Activated naive CD4-positive, alpha-beta T cell treated with anti-CD3 and anti-CD28 coated beads, Interleukin-2, amount 50 U/mL, for 24 hours (primary cell): ENCODE data around the gene NBPF3.

Experiments
- H3K27ac Mint-ChIP-seq: one replicate; pipeline ENCODE4 v1.8.0; 2021; ENCODE audit warnings: mild to moderate bottlenecking, mixed read lengths
- H3K27me3 Mint-ChIP-seq: one replicate; pipeline ENCODE4 v1.8.0; 2021; ENCODE audit warnings: mixed read lengths
- H3K36me3 Mint-ChIP-seq: one replicate; pipeline ENCODE4 v1.8.0; 2021; ENCODE audit warnings: mixed read lengths
- H3K4me1 Mint-ChIP-seq: one replicate; pipeline ENCODE4 v1.8.0; 2021; ENCODE audit warnings: mixed read lengths
- H3K4me3 Mint-ChIP-seq: one replicate; pipeline ENCODE4 v1.8.0; 2021; ENCODE audit warnings: mild to moderate bottlenecking, mixed read lengths
- H3K9me3 Mint-ChIP-seq: one replicate; pipeline ENCODE4 v1.8.0; 2021; ENCODE audit warnings: mixed read lengths

NBPF3 gene

GRCh38 chr1:21499283-21499950 lies 59.5 kb downstream of the NBPF3 start:
- Mint-ChIP-seq H3K27ac (no peak overlapping the region), H3K9me3 (no peaks in the 10 kb centered on the region), H3K27me3 (peaks cover 1% of the 10 kb centered on the region), H3K4me1 (no peaks in the 10 kb centered on the region), H3K4me3 (no peak overlapping the region), H3K36me3 (no peaks in the 10 kb centered on the region)

DNA sequence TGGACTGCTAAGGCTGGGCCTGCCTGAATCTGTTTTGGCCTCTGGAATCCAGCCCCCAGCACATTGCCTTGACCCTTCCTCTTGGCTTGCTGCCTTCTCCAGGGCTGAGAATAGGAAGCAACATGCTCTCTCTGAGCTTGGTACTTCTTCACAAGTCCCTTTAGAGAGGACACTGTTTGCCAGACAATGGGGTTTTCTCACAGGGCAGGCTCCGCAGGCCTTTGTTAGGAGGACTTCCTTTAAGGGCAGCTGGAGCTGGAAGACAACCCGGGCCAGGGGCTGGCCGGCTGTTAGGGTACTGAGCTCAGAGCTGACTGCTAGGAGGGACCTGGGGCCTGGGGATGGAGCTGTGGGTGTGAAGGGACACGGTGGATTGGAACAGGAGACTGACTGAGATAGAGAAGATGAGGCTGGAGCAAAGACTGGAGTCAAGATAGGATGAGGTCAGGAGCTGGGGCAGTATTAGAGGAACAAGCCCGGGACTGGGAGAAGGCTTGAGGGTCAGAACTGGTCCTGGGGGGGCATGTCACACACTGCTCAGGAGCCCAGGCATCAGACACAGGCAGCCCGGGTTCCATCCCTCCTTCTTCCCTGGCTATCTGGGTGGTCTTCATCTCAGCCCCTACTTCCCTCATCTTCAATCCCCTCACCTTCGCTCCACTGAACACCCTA lies 63.9 kb downstream of the NBPF3 start:
- peaks cover 3% of the 10 kb centered on the region for H3K4me1 Mint-ChIP-seq
- no peak overlapping the region for H3K4me3 Mint-ChIP-seq
- H3K36me3 Mint-ChIP-seq = no peaks in the 10 kb centered on the region
- no peaks in the 10 kb centered on the region for H3K9me3 Mint-ChIP-seq
- H3K27me3 Mint-ChIP-seq = peaks cover 23% of the 10 kb centered on the region
- H3K27ac Mint-ChIP-seq = no peak overlapping the region

- no peaks in the 10 kb centered on the region for H3K36me3 Mint-ChIP-seq
- H3K4me1 Mint-ChIP-seq = peaks cover 11% of the 10 kb centered on the region
- H3K9me3 Mint-ChIP-seq = no peaks in the 10 kb centered on the region
- H3K4me3 Mint-ChIP-seq = no peak overlapping the region
- H3K27me3 Mint-ChIP-seq = peaks cover 34% of the 10 kb centered on the region
- no peak overlapping the region for H3K27ac Mint-ChIP-seq
Observed at GRCh38 chr1:21506804-21507203, 66.9 kb downstream of the NBPF3 start.

- Mint-ChIP-seq H3K4me1 (peaks cover 11% of the 10 kb centered on the region), H3K27me3 (peaks cover 34% of the 10 kb centered on the region), H3K36me3 (no peaks in the 10 kb centered on the region), H3K4me3 (no peak overlapping the region), H3K27ac (no peak overlapping the region), H3K9me3 (no peaks in the 10 kb centered on the region)
Observed at GRCh38 chr1:21507511-21508270, 67.8 kb downstream of the NBPF3 start.

DNA sequence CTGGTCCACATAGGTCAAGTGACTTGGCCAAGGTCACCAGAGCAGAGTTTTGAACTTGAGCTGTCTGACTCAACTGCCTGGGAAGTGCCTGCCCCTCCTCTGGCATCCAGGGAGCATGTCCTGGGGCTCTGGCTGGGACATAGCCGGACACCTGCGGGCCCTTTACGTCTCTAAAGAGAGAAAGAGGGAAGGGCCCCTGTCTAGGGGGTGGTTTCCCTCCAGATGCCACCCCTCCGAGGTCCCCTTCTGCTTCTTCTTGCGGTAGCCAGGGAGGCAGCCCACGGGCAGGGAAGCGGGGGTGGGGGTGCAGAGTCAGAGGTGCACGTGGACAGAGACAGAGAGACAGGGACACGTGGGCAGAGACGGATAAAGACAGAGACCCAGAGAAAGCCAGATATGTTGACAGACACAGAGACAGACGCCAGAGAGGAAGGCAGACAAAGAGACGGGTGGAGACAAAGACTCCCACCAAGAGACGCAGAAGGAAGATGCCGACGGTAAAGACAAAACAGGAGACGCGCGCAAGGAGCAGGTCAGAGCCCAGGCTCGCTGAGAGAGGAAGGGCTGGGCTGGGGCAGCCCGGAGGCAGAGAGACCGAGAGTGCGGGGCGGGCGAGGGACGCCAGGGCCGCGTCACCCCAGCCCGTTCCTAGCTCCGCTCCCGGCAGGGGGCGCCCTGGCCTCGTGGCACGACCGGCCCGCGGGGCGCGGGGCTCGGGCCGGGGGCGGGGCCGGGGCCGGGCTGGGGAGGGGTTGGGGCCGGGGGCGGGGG lies 68.8 kb downstream of the NBPF3 start:
- Mint-ChIP-seq H3K4me1 (peaks cover 11% of the 10 kb centered on the region), H3K4me3 (peak overlapping the region; percentile 79), H3K9me3 (no peaks in the 10 kb centered on the region), H3K27ac (peak overlapping the region; percentile 1), H3K36me3 (no peaks in the 10 kb centered on the region), H3K27me3 (peaks cover 34% of the 10 kb centered on the region)

- Mint-ChIP-seq H3K27me3 (peaks cover 33% of the 10 kb centered on the region), H3K36me3 (no peaks in the 10 kb centered on the region), H3K9me3 (no peaks in the 10 kb centered on the region), H3K4me1 (peaks cover 11% of the 10 kb centered on the region), H3K4me3 (peak within 1 kb of the TSS; percentile 79), H3K27ac (peak within 1 kb of the TSS; percentile 1)
Observed at GRCh38 chr1:21509351-21510112, 69.6 kb downstream of the NBPF3 start, which contains the start of gene ALPL. Gene ALPL (plus strand): TSS chr1:21509423. CDS start chr1:21554082, 44,659 bp downstream.

DNA sequence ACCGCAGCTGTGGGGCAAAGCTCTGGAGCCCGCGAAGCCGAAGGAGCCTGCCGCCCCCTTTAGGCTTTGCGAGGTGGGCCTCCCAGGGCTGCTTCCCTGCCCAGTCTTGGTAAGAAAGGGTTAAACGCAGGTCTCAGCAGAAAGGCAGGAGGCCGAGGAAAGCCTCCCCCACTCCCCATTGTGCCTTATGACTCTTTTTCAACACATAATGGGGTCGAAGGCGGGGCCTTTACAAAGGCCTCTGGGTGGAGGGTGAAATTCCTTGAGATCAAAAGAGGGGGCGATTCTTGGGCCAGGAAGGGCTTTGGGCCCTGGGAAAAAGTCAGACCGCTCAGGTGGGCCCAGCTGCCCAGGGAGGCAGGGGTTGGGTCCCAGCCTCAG lies 70.2 kb downstream of the NBPF3 start:
- Mint-ChIP-seq H3K36me3 (no peaks in the 10 kb centered on the region), H3K27me3 (peaks cover 33% of the 10 kb centered on the region), H3K27ac (no peak overlapping the region), H3K4me3 (no peak overlapping the region), H3K9me3 (no peaks in the 10 kb centered on the region), H3K4me1 (peaks cover 11% of the 10 kb centered on the region)

- no peaks in the 10 kb centered on the region for H3K9me3 Mint-ChIP-seq
- peaks cover 11% of the 10 kb centered on the region for H3K4me1 Mint-ChIP-seq
- peaks cover 29% of the 10 kb centered on the region for H3K27me3 Mint-ChIP-seq
- H3K4me3 Mint-ChIP-seq = no peak overlapping the region
- no peaks in the 10 kb centered on the region for H3K36me3 Mint-ChIP-seq
- no peak overlapping the region for H3K27ac Mint-ChIP-seq
Observed at GRCh38 chr1:21510885-21511578, 71.1 kb downstream of the NBPF3 start.

GRCh38 chr1:21511579-21512522 lies 71.9 kb downstream of the NBPF3 start:
- Mint-ChIP-seq H3K27ac (no peak overlapping the region), H3K36me3 (no peaks in the 10 kb centered on the region), H3K27me3 (peaks cover 22% of the 10 kb centered on the region)

GRCh38 chr1:21514245-21514644 lies 74.3 kb downstream of the NBPF3 start:
- Mint-ChIP-seq H3K4me3 (no peak overlapping the region), H3K27me3 (peaks cover 9% of the 10 kb centered on the region), H3K4me1 (peaks cover 5% of the 10 kb centered on the region), H3K36me3 (no peaks in the 10 kb centered on the region), H3K9me3 (no peaks in the 10 kb centered on the region), H3K27ac (no peak overlapping the region)

More at GRCh38 chr1:21511579-21512522, 71.9 kb downstream of the NBPF3 start:
- Mint-ChIP-seq H3K9me3 (no peaks in the 10 kb centered on the region), H3K4me1 (peaks cover 11% of the 10 kb centered on the region), H3K4me3 (no peak overlapping the region)

GRCh38 chr1:21517161-21517589 lies 77.2 kb downstream of the NBPF3 start:
- Mint-ChIP-seq H3K27me3 (no peaks in the 10 kb centered on the region), H3K4me1 (no peaks in the 10 kb centered on the region), H3K9me3 (no peaks in the 10 kb centered on the region), H3K4me3 (no peak overlapping the region), H3K27ac (no peak overlapping the region), H3K36me3 (no peaks in the 10 kb centered on the region)

DNA sequence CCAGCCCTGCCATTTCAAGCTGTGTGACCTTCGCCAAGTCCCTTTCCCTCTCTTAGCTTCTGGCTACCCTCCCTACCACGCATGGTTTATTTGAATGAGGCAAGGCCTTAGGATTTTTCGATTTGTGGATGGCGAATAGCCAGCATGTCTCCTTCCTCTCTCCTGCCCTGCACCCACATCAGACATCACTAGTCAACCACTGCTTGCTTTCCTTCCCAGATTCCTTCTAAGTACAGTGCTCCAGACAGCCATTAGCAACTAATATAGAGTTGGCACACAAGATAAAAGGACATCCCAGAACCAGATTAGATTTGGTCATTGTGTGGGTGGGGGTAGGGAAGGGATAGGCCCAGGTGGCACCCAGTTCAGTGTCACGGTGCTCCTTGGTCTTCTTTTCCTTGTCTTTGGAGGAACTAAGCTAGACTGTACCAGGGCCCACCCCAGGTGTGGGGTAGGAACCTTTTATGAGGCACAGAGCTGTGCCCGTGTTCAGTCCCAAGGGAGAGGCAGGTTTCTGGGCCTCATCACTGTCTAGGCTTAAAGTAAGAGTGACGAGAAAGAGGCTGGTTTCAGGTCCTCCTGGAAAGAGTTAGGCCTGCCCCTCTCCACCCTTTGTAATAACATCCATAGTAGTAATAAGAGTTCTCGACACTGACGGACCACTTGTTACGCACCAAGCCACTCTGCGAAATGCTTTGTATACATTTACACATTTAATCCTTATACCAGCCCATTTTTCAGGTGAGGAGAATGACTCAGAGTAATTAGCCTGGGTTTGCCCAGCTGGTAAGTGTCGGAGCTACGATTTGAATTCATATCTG lies 77.9 kb downstream of the NBPF3 start:
- H3K9me3 Mint-ChIP-seq = no peaks in the 10 kb centered on the region
- no peaks in the 10 kb centered on the region for H3K27me3 Mint-ChIP-seq
- no peaks in the 10 kb centered on the region for H3K4me1 Mint-ChIP-seq
- H3K36me3 Mint-ChIP-seq = no peaks in the 10 kb centered on the region
- H3K27ac Mint-ChIP-seq = no peak overlapping the region
- no peak overlapping the region for H3K4me3 Mint-ChIP-seq
